ENCODE results near the gene TLR1. TPM values are rescaled to one million over a fixed set of nuclear protein-coding genes. Genes with fewer than 3 reads are reported as not detected.
"Not testable (repeated sequence)": the region's sequence is repeated elsewhere in the genome, so short reads cannot be mapped to it uniquely, and the experiment has no call there.

The TLR1 gene
- total RNA-seq, 4 donors from 2014 or later = 6.7 to 9.8 (median 8.9) TPM

GRCh38 chr4:38774181-38774955 is 30.2 kb downstream of the TLR1 start:
- TF ChIP-seq CTCF (IDR thresholded peaks at IDR 0.05) = no peak
- TF ChIP-seq EP300 (IDR thresholded peaks at IDR 0.05) = no peak
- no peak for TF ChIP-seq POLR2AphosphoS5 (IDR thresholded peaks at IDR 0.05)
- TF ChIP-seq POLR2A (IDR thresholded peaks at IDR 0.05) = no peak
- H3K27me3 ChIP-seq = no peaks in the 10 kb centered on the region
- H3K4me1 ChIP-seq = peaks cover 15% of the 10 kb centered on the region
- DNase-seq (ENCODE audit: low spot score in 2 of 2) = no peak
- no peaks in the 10 kb centered on the region for H3K36me3 ChIP-seq
- H3K9me3 ChIP-seq = no peaks in the 10 kb centered on the region
- no peak overlapping the region for H3K27ac ChIP-seq
- no peak overlapping the region for H3K4me3 ChIP-seq
- WGBS = 70% methylated on average over 8 of the region's 8 CpGs

- TF ChIP-seq POLR2AphosphoS5 (IDR thresholded peaks at IDR 0.05) = peak in 1 of 3 donors; percentile 23
- peak overlapping the region; percentile 75 for H3K27ac ChIP-seq
- 36% methylated on average over 2 of the region's 2 CpGs for WGBS
- not testable (repeated sequence) for H3K4me3 ChIP-seq; H3K9me3 ChIP-seq; DNase-seq (ENCODE audit: low spot score in 2 of 2); H3K27me3 ChIP-seq; H3K36me3 ChIP-seq
- H3K4me1 ChIP-seq = peaks cover 15% of the 10 kb centered on the region
These were observed 34.3 kb downstream of the TLR1 start for GRCh38 chr4:38770281-38770680.

- H3K27ac ChIP-seq = peak overlapping the region; percentile 75
- no peak for DNase-seq (ENCODE audit: low spot score in 2 of 2)
- H3K4me3 ChIP-seq = no peak overlapping the region
- no peaks in the 10 kb centered on the region for H3K36me3 ChIP-seq
- 53% methylated on average over 2 of the region's 2 CpGs for WGBS
- H3K9me3 ChIP-seq = no peaks in the 10 kb centered on the region
- no peak for TF ChIP-seq EP300 (IDR thresholded peaks at IDR 0.05)
- no peak for TF ChIP-seq POLR2A (IDR thresholded peaks at IDR 0.05)
- no peak for TF ChIP-seq CTCF (IDR thresholded peaks at IDR 0.05)
- no peak for TF ChIP-seq POLR2AphosphoS5 (IDR thresholded peaks at IDR 0.05)
- H3K27me3 ChIP-seq = no peaks in the 10 kb centered on the region
- peaks cover 15% of the 10 kb centered on the region for H3K4me1 ChIP-seq
These were observed 34.7 kb downstream of the TLR1 start for GRCh38 chr4:38769857-38770256.

- no peak for DNase-seq (ENCODE audit: low spot score in 2 of 2)
- no peak overlapping the region for H3K4me3 ChIP-seq
These were observed 35.1 kb downstream of the TLR1 start for GRCh38 chr4:38769441-38769840.

GRCh38 chr4:38768968-38769394 is 35.6 kb downstream of the TLR1 start:
- 48% methylated on average over 5 of the region's 5 CpGs for WGBS
- no peaks in the 10 kb centered on the region for H3K27me3 ChIP-seq

More at GRCh38 chr4:38769441-38769840, 35.1 kb downstream of the TLR1 start:
- H3K9me3 ChIP-seq = no peaks in the 10 kb centered on the region
- no peaks in the 10 kb centered on the region for H3K36me3 ChIP-seq
- peak overlapping the region; percentile 75 for H3K27ac ChIP-seq
- no peaks in the 10 kb centered on the region for H3K27me3 ChIP-seq
- TF ChIP-seq POLR2A (IDR thresholded peaks at IDR 0.05) (no peak), POLR2AphosphoS5 (IDR thresholded peaks at IDR 0.05) (no peak), EP300 (IDR thresholded peaks at IDR 0.05) (no peak), CTCF (IDR thresholded peaks at IDR 0.05) (no peak)
- peaks cover 11% of the 10 kb centered on the region for H3K4me1 ChIP-seq
- WGBS = 37% methylated on average over 2 of the region's 2 CpGs

GRCh38 chr4:38766940-38767339 is 37.7 kb downstream of the TLR1 start:
- WGBS = 95% methylated on average over 2 of the region's 2 CpGs
- H3K36me3 ChIP-seq; H3K4me3 ChIP-seq; H3K27me3 ChIP-seq; H3K27ac ChIP-seq; DNase-seq (ENCODE audit: low spot score in 2 of 2); H3K9me3 ChIP-seq; H3K4me1 ChIP-seq: not testable (repeated sequence)

More at GRCh38 chr4:38768968-38769394, 35.6 kb downstream of the TLR1 start:
- TF ChIP-seq POLR2AphosphoS5 (IDR thresholded peaks at IDR 0.05) = no peak
- TF ChIP-seq EP300 (IDR thresholded peaks at IDR 0.05) = no peak
- TF ChIP-seq POLR2A (IDR thresholded peaks at IDR 0.05) = no peak
- TF ChIP-seq CTCF (IDR thresholded peaks at IDR 0.05) = no peak
- H3K27ac ChIP-seq = peak overlapping the region; percentile 75
- H3K9me3 ChIP-seq = no peaks in the 10 kb centered on the region
- H3K4me3 ChIP-seq = no peak overlapping the region
- no peak for DNase-seq (ENCODE audit: low spot score in 2 of 2)
- H3K4me1 ChIP-seq = peaks cover 9% of the 10 kb centered on the region
- no peaks in the 10 kb centered on the region for H3K36me3 ChIP-seq
